Transverse colon (tissue), 4 donors: ENCODE data around the gene ZPLD1. TPM values are rescaled to one million over a fixed set of nuclear protein-coding genes. Genes with fewer than 3 reads are reported as not detected.

Experiments
- DNase-seq: peaks from one replicate; pipeline ENCODE4 v3.0.0-alpha.2; 2019
- H3K27ac ChIP-seq, 4 donors: fragments of 200-600 bp; sonication (generic); 2 replicates each; pipeline ENCODE4 v1.5.1; 2016 to 2018; ENCODE audit warnings: inconsistent platforms in 4 of 4
- H3K27me3 ChIP-seq: fragments of 200-600 bp; sonication (generic); 2 replicates; pipeline ENCODE4 v1.5.1; 2017; ENCODE audit warnings: inconsistent platforms
- H3K36me3 ChIP-seq, 4 donors: fragments of 200-600 bp; sonication (generic); 2 replicates each; pipeline ENCODE4 v1.5.1; 2017 to 2019; ENCODE audit warnings: inconsistent platforms in 4 of 4
- H3K4me1 ChIP-seq, 4 donors: fragments of 200-600 bp; sonication (generic); 2 replicates each; pipeline ENCODE4 v1.5.1; 2017 to 2020; ENCODE audit warnings: inconsistent platforms in 4 of 4
- H3K4me3 ChIP-seq, 4 donors: fragments of 200-600 bp; sonication (generic); 1 replicate in 1 of 4; 2 replicates in 3 of 4; pipeline versions ENCODE4 v1.5.1 to v1.6.1; 2017 to 2019; ENCODE audit warnings: inconsistent platforms in 4 of 4
- H3K9me3 ChIP-seq, 2 donors: fragments of 200-600 bp; sonication (generic); 2 replicates each; pipeline ENCODE4 v1.5.1; 2017 to 2019; ENCODE audit warnings: inconsistent platforms in 2 of 2
- CTCF ChIP-seq, 5 experiments: fragments of 200-600 bp in 3 of 5; fragments of 450-650 bp in 2 of 5; sonication (generic) in 3 of 5; IDR thresholded peaks; 1 replicate in 2 of 5; 2 replicates in 3 of 5; pipeline ENCODE4 v1.5.1; 2016 to 2017; ENCODE audit warnings: antibody characterized with exemption in 5 of 5, inconsistent platforms in 3 of 5, mild to moderate bottlenecking in 2 of 5, moderate library complexity in 1 of 5
- EP300 ChIP-seq: sonication (generic); formaldehyde crosslinking; IDR thresholded peaks from one replicate; pipeline ENCODE4 v1.6.1; 2017; ENCODE audit warnings: antibody characterized with exemption, low read depth
- POLR2A ChIP-seq: fragments of 450-650 bp; IDR thresholded peaks from one replicate; pipeline ENCODE4 v1.6.1; 2016; ENCODE audit warnings: antibody characterized with exemption, mild to moderate bottlenecking, moderate library complexity
- POLR2AphosphoS5 ChIP-seq, 3 donors: sonication (generic); formaldehyde crosslinking; IDR thresholded peaks; one replicate each; pipeline ENCODE4 v1.6.1; 2016; ENCODE audit warnings: antibody characterized with exemption in 3 of 3
- WGBS, 2 donors: methylation state at CpG; one replicate each; pipeline ENCODE4 v1.1.5; 2018; ENCODE audit warnings: low coverage in 1 of 2; 5-methylcytosine and 5-hydroxymethylcytosine counted together
- in situ Hi-C, 4 donors: fragments of 200-750 bp; cut with MboI; loops; one replicate each; pipeline versions ENCODE4 v1.15.0 to v1.15.1; 2017; ENCODE audit warnings: low sequenced_read_pairs in 3 of 4, low pct_ligation_motif_present in 1 of 4, low pct_unique_long_range_greater_than_20kb in 1 of 4
- intact Hi-C: fragments of 100-400 bp; cut with DNase I; formaldehyde crosslinking; loops from one replicate; pipeline ENCODE4 v1.15.1; 2023; ENCODE audit warnings: low total_unique reads
- total RNA-seq, 4 donors: library from RNA; depleted of rRNA; stranded (reverse); fragments of >200 nt; gene quantifications; one replicate each; pipeline ENCODE4 v1.1.0, GENCODE V29; 2016

The ZPLD1 gene
- total RNA-seq, 4 donors from 2014 or later: not detected

- H3K36me3 ChIP-seq: no peaks in the 10 kb centered on the region
- H3K4me3 ChIP-seq: no peak overlapping the region
- H3K4me1 ChIP-seq: no peaks in the 10 kb centered on the region
- intact Hi-C loops (no loop called here), in situ Hi-C loops (no loop called here)
- no peak for DNase-seq
- 53 to 75% methylated on average over 1 of the region's 1 CpG for WGBS, 2 donors
- H3K27me3 ChIP-seq: no peaks in the 10 kb centered on the region
- no peak overlapping the region for H3K27ac ChIP-seq
- TF ChIP-seq POLR2A (no peak), POLR2AphosphoS5 (IDR thresholded peaks at IDR 0.05) (no peak), EP300 (no peak), CTCF (IDR thresholded peaks at IDR 0.05) (no peak)
- H3K9me3 ChIP-seq: no peaks in the 10 kb centered on the region
Observed at GRCh38 chr3:102511168-102511567, 76.4 kb downstream of the ZPLD1 start.

- Histone ChIP-seq H3K4me1 (no peaks in the 10 kb centered on the region), H3K36me3 (no peaks in the 10 kb centered on the region), H3K9me3 (no peaks in the 10 kb centered on the region), H3K27me3 (no peaks in the 10 kb centered on the region), H3K4me3 (no peak overlapping the region), H3K27ac (no peak overlapping the region)
- intact Hi-C loops (no loop called here), in situ Hi-C loops (no loop called here)
- 63 to 81% methylated on average over 2 to 4 of the region's 4 CpGs for WGBS, 2 donors
- TF ChIP-seq POLR2A (no peak), POLR2AphosphoS5 (IDR thresholded peaks at IDR 0.05) (no peak), EP300 (no peak), CTCF (IDR thresholded peaks at IDR 0.05) (no peak)
- DNase-seq: no peak
Observed at GRCh38 chr3:102511639-102512038, 76.8 kb downstream of the ZPLD1 start.

GRCh38 chr3:102512734-102513504 is 78.1 kb downstream of the ZPLD1 start:
- Histone ChIP-seq H3K36me3 (no peaks in the 10 kb centered on the region), H3K27me3 (no peaks in the 10 kb centered on the region), H3K9me3 (no peaks in the 10 kb centered on the region), H3K27ac (no peak overlapping the region), H3K4me1 (no peaks in the 10 kb centered on the region), H3K4me3 (no peak overlapping the region)
- no peak for DNase-seq
- TF ChIP-seq CTCF (IDR thresholded peaks at IDR 0.05): no peak
- TF ChIP-seq POLR2A: no peak
- TF ChIP-seq EP300: no peak
- TF ChIP-seq POLR2AphosphoS5 (IDR thresholded peaks at IDR 0.05): no peak
- intact Hi-C loops: no loop called here
- WGBS, 2 donors: 55 to 60% methylated on average over 5 of the region's 5 CpGs
- in situ Hi-C loops: no loop called here

GRCh38 chr3:102514241-102514640 is 79.4 kb downstream of the ZPLD1 start:
- intact Hi-C loops: no loop called here
- no peaks in the 10 kb centered on the region for H3K36me3 ChIP-seq
- no peak for DNase-seq
- TF ChIP-seq POLR2AphosphoS5 (IDR thresholded peaks at IDR 0.05): no peak
- no peak for TF ChIP-seq POLR2A
- TF ChIP-seq EP300: no peak
- TF ChIP-seq CTCF (IDR thresholded peaks at IDR 0.05): no peak
- H3K4me3 ChIP-seq: no peak overlapping the region
- no peaks in the 10 kb centered on the region for H3K9me3 ChIP-seq
- 33 to 35% methylated on average over 1 of the region's 1 CpG for WGBS, 2 donors
- no peaks in the 10 kb centered on the region for H3K4me1 ChIP-seq
- H3K27me3 ChIP-seq: peaks cover 1% of the 10 kb centered on the region
- in situ Hi-C loops: no loop called here
- no peak overlapping the region for H3K27ac ChIP-seq
